ENCODE measurements around the gene PUS10.

PUS10 gene

GRCh38 chr2:60939622-60940021, 78.4 kb downstream of the PUS10 start:
- Histone ChIP-seq H3K36me3 (ENCODE audit: insufficient read depth) (no peaks in the 10 kb centered on the region), H3K79me2 (ENCODE audit: insufficient read depth, low read depth) (no peaks in the 10 kb centered on the region)
- no peak for TF ChIP-seq CTCF (conservative IDR thresholded peaks at IDR 0.05; ENCODE audit: low read depth, low read length)

GRCh38 chr2:60938301-60938700, 79.8 kb downstream of the PUS10 start:
- Histone ChIP-seq H2AFZ (ENCODE audit: low read depth) (no peak overlapping the region), H3K27ac (no peak overlapping the region), H3K27me3 (ENCODE audit: insufficient read depth, low read depth) (no peaks in the 10 kb centered on the region), H3K36me3 (ENCODE audit: insufficient read depth) (no peaks in the 10 kb centered on the region), H3K4me3 (IDR thresholded peaks at IDR 0.05; ENCODE audit: insufficient read depth, low read depth, low read length) (no peak overlapping the region), H3K79me2 (ENCODE audit: insufficient read depth, low read depth) (no peaks in the 10 kb centered on the region), H3K4me1 (ENCODE audit: low read depth, poor library complexity, severe bottlenecking) (no peaks in the 10 kb centered on the region), H4K20me1 (ENCODE audit: insufficient read depth) (no peaks in the 10 kb centered on the region), H3K9ac (no peak overlapping the region), H3K4me2 (no peak overlapping the region)
- no peak for TF ChIP-seq CTCF (conservative IDR thresholded peaks at IDR 0.05; ENCODE audit: low read depth, low read length)

More at GRCh38 chr2:60939622-60940021, 78.4 kb downstream of the PUS10 start:
- Histone ChIP-seq H4K20me1 (ENCODE audit: insufficient read depth) (no peaks in the 10 kb centered on the region), H3K27ac (no peak overlapping the region), H3K27me3 (ENCODE audit: insufficient read depth, low read depth) (no peaks in the 10 kb centered on the region), H2AFZ (ENCODE audit: low read depth) (no peak overlapping the region), H3K4me2 (no peak overlapping the region), H3K4me1 (ENCODE audit: low read depth, poor library complexity, severe bottlenecking) (no peaks in the 10 kb centered on the region), H3K4me3 (IDR thresholded peaks at IDR 0.05; ENCODE audit: insufficient read depth, low read depth, low read length) (no peak overlapping the region), H3K9ac (no peak overlapping the region)

GRCh38 chr2:60936757-60937156, 81.3 kb downstream of the PUS10 start:
- Histone ChIP-seq H3K4me3 (IDR thresholded peaks at IDR 0.05; ENCODE audit: insufficient read depth, low read depth, low read length) (no peak overlapping the region), H3K9ac (no peak overlapping the region), H3K36me3 (ENCODE audit: insufficient read depth) (no peaks in the 10 kb centered on the region), H3K79me2 (ENCODE audit: insufficient read depth, low read depth) (no peaks in the 10 kb centered on the region), H3K27me3 (ENCODE audit: insufficient read depth, low read depth) (no peaks in the 10 kb centered on the region), H4K20me1 (ENCODE audit: insufficient read depth) (no peaks in the 10 kb centered on the region), H2AFZ (ENCODE audit: low read depth) (no peak overlapping the region), H3K27ac (no peak overlapping the region), H3K4me1 (ENCODE audit: low read depth, poor library complexity, severe bottlenecking) (no peaks in the 10 kb centered on the region), H3K4me2 (no peak overlapping the region)
- TF ChIP-seq CTCF (conservative IDR thresholded peaks at IDR 0.05; ENCODE audit: low read depth, low read length) = no peak

- no peaks in the 10 kb centered on the region for H3K79me2 ChIP-seq (ENCODE audit: insufficient read depth, low read depth)
- H3K27ac ChIP-seq = no peak overlapping the region
- TF ChIP-seq CTCF (conservative IDR thresholded peaks at IDR 0.05; ENCODE audit: low read depth, low read length) = no peak
- no peak overlapping the region for H2AFZ ChIP-seq (ENCODE audit: low read depth)
- H3K27me3 ChIP-seq (ENCODE audit: insufficient read depth, low read depth) = no peaks in the 10 kb centered on the region
- H3K4me1 ChIP-seq (ENCODE audit: low read depth, poor library complexity, severe bottlenecking) = no peaks in the 10 kb centered on the region
- H3K9ac ChIP-seq = no peak overlapping the region
- H3K4me3 ChIP-seq (IDR thresholded peaks at IDR 0.05; ENCODE audit: insufficient read depth, low read depth, low read length) = no peak overlapping the region
- H3K36me3 ChIP-seq (ENCODE audit: insufficient read depth) = no peaks in the 10 kb centered on the region
- H3K4me2 ChIP-seq = no peak overlapping the region
- no peaks in the 10 kb centered on the region for H4K20me1 ChIP-seq (ENCODE audit: insufficient read depth)
Measured at GRCh38 chr2:60934165-60934722, 83.8 kb downstream of the PUS10 start.

Data from KMS-11 (cell line).